HG02623 (cell line): Measurements from ENCODE around the gene C1orf21.

Experiments
- ATAC-seq: cut with Tn5 transposase; IDR thresholded peaks from one replicate; pipeline ENCODE4 v1.9.1; 2021; ENCODE audit warnings: moderate library complexity; ENCODE audit not compliant: unreplicated experiment

C1orf21 gene

GRCh38 chr1:184385865-184386311 lies 941 bp upstream of the C1orf21 start:
- no peak for ATAC-seq

- no peak for ATAC-seq
These were observed 243 bp downstream of the C1orf21 start for GRCh38 chr1:184387069-184387475.

- ATAC-seq: no peak
These were observed 868 bp downstream of the C1orf21 start for GRCh38 chr1:184387476-184388318.

GRCh38 chr1:184388319-184388889 lies 1.6 kb downstream of the C1orf21 start:
- no peak for ATAC-seq

GRCh38 chr1:184388971-184389370 lies 2.1 kb downstream of the C1orf21 start:
- no peak for ATAC-seq

- no peak for ATAC-seq
These were observed 2.6 kb downstream of the C1orf21 start for GRCh38 chr1:184389446-184389845.

GRCh38 chr1:184390889-184391288 lies 4.1 kb downstream of the C1orf21 start:
- ATAC-seq: no peak

- no peak for ATAC-seq
These were observed 5.2 kb downstream of the C1orf21 start for GRCh38 chr1:184392067-184392466.

GRCh38 chr1:184392779-184393522 lies 6.1 kb downstream of the C1orf21 start:
- ATAC-seq: no peak

- no peak for ATAC-seq
These were observed 7.1 kb downstream of the C1orf21 start for GRCh38 chr1:184393962-184394361.

GRCh38 chr1:184395370-184395769 lies 8.5 kb downstream of the C1orf21 start:
- no peak for ATAC-seq

- ATAC-seq: no peak
These were observed 9.2 kb downstream of the C1orf21 start for GRCh38 chr1:184395937-184396480.

- no peak for ATAC-seq
These were observed 12.5 kb downstream of the C1orf21 start for GRCh38 chr1:184399192-184399847.

- ATAC-seq: no peak
These were observed 17.3 kb downstream of the C1orf21 start for GRCh38 chr1:184403961-184404726.

GRCh38 chr1:184404727-184405027 lies 17.8 kb downstream of the C1orf21 start:
- ATAC-seq: no peak

GRCh38 chr1:184405094-184405800 lies 18.4 kb downstream of the C1orf21 start:
- no peak for ATAC-seq

- ATAC-seq: no peak
These were observed 18.9 kb downstream of the C1orf21 start for GRCh38 chr1:184405801-184406142.

GRCh38 chr1:184406479-184406878 lies 19.6 kb downstream of the C1orf21 start:
- no peak for ATAC-seq

- ATAC-seq: no peak
These were observed 21.1 kb downstream of the C1orf21 start for GRCh38 chr1:184407816-184408510.
